AG04449 (cell line): Measurements from ENCODE around the gene RAB3C.

Experiments
- CTCF ChIA-PET: fragments of 350-600 bp; formaldehyde crosslinking; extraction: SDS; loops from one replicate; lab custom pipeline; 2021; ENCODE audit warnings: antibody characterized with exemption; lab: Yijun Ruan, JAX
- POLR2A ChIA-PET: fragments of 400-600, 350-600 bp; formaldehyde crosslinking; extraction: SDS; loops from one replicate; lab custom pipeline; 2020; ENCODE audit warnings: antibody characterized with exemption, inconsistent platforms; lab: Yijun Ruan, JAX
- DNase-seq: peaks from one replicate; pipeline ENCODE4 v3.0.0-alpha.2; 2010; ENCODE audit warnings: low read depth, low spot score
- H3K4me3 ChIP-seq: 2 replicates; pipeline ENCODE4 v1.5.1; 2011; ENCODE audit warnings: low read depth, mild to moderate bottlenecking, control low read depth, low read length
- TF ChIP-seq, protein P1 (sequence below): IDR thresholded peaks from one replicate; pipeline ENCODE4 v1.5.1; 2011; ENCODE audit warnings: mild to moderate bottlenecking, moderate library complexity, low read length, control low read depth, inconsistent platforms; ENCODE audit not compliant: insufficient read depth; ENCODE audit errors: missing control alignments

RAB3C gene

DNA sequence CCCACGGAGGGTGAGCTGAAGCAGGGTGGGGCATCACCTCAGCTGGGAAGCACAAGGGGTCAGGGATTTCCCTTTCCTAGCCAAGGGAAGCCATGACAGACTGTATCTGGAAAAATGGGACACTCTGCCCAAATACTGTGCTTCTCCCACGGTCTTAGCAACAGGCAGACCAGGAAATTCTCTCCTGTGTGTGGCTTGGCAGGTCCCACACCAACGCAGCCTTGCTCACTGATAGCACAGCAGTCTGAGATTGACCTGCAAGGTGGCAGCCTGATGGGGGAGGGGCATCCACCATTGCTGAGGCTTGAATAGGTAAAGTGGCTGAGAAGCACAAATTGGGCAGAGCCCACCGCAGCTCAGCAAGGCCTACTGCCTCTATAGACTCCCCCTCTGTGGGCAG is 23.2 kb downstream of the RAB3C start:
- no peak overlapping the region for H3K4me3 ChIP-seq
- no peak for DNase-seq
- TF ChIP-seq, protein P1, sequence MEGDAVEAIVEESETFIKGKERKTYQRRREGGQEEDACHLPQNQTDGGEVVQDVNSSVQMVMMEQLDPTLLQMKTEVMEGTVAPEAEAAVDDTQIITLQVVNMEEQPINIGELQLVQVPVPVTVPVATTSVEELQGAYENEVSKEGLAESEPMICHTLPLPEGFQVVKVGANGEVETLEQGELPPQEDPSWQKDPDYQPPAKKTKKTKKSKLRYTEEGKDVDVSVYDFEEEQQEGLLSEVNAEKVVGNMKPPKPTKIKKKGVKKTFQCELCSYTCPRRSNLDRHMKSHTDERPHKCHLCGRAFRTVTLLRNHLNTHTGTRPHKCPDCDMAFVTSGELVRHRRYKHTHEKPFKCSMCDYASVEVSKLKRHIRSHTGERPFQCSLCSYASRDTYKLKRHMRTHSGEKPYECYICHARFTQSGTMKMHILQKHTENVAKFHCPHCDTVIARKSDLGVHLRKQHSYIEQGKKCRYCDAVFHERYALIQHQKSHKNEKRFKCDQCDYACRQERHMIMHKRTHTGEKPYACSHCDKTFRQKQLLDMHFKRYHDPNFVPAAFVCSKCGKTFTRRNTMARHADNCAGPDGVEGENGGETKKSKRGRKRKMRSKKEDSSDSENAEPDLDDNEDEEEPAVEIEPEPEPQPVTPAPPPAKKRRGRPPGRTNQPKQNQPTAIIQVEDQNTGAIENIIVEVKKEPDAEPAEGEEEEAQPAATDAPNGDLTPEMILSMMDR = no peak
- ChIA-PET CTCF (no interaction called here), POLR2A (no interaction called here)

DNA sequence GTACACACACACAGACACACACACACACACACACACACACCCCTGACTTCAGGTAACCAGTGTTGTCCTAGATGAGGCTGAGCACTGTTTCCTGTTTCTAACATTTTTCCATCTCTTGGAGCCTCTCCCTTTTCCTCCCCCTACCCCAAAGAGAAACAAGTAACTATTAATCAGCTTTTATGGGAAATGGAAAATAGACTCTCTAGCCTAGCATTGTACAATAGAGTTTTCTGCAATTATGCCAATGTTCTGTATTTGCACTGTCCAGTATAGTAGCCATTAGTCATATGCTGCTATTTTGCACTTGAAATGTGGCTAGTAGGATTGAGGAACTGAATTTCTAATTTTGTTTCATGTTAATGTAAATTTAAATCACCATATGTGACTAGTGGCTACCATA is 33.1 kb downstream of the RAB3C start:
- CTCF ChIA-PET = no interaction called here
- POLR2A ChIA-PET = no interaction called here
- no peak for DNase-seq
- TF ChIP-seq, protein P1 = no peak
- H3K4me3 ChIP-seq = no peak overlapping the region

DNA sequence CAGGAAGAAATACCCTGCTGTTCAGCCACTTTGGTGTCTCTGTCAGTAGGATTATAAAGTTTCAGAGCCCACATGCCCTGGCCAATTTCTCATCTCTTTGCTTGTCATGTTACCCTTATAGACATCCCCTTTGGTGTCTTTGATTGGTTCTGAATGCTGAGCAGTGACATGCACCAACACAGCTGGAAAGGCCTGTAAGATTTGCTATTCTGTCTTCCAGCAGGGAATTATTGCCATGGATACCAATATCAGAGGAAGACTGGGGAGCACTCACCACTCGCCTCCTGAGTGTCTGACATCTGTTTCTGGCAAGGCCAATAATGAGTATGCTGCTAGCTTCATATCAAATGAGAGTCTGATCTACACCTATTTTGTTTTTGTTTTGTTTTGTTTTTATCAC is 34.4 kb downstream of the RAB3C start:
- ChIA-PET CTCF (no interaction called here), POLR2A (no interaction called here)
- DNase-seq = no peak
- no peak overlapping the region for H3K4me3 ChIP-seq
- TF ChIP-seq, protein P1 = no peak

DNA sequence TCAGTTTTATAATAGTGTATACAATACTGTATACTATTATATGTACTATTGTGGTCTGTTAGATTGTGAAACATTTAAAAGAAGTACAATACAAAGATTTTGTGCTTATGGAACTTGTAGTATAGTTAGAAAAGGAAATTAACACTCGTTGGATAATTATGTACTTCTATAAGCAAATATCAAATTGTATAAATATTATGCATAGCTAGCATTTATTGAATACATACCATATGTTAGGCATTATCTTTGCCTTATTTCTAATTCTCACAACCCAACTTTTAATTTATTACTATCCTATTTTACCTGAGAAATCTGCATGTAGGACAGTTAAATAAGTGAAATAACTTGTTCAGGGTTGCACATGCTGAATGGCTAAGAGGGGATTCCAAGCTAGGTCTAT is 37.5 kb downstream of the RAB3C start:
- ChIA-PET CTCF (no interaction called here), POLR2A (no interaction called here)
- TF ChIP-seq, protein P1 = no peak
- H3K4me3 ChIP-seq = no peak overlapping the region
- no peak for DNase-seq

DNA sequence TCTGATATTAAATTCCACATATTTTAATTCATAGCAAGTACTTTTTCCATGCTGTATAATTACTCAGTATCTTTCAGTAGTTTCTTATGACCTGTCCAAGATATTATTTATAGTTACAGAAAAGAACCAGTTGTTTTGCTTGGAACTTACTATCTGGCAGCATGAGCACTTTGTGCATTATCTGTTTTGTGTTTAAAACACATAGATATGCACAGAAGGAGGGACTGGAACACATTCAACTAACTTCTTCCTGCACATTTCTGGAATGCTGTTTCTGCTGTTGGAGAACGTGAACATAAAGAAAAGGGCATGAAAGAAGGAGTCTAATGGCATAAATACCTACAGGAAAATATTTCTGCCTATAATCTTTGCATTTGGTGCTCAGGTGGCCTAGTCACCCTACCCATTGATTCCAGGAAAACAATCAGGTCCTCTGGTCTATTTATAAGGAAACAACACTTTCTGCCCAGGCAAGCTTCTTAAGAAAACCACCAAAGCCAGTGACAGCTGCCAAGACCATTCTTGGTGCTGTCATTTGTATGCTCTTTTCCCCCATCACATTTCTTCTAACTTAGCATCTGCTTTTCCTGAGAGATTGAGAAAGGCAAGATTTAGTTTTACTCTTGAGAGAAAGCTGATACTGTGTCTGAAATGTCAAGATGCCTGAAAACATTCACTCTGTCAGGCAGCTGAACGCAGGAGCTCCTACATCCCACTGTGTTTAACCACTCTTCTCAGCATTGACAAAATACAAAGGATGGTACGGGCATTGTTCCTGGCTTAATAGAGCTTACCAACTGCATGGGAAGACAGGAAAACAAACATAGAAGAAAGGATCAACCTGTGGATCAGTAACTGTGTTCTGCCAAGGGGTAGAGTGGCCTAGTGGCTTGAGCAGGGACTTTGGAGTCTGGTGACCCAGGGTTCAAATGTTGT is 40.3 kb downstream of the RAB3C start:
- ChIA-PET POLR2A (no interaction called here), CTCF (no interaction called here)
- no peak for DNase-seq
- H3K4me3 ChIP-seq = no peak overlapping the region
- TF ChIP-seq, protein P1 = no peak

DNA sequence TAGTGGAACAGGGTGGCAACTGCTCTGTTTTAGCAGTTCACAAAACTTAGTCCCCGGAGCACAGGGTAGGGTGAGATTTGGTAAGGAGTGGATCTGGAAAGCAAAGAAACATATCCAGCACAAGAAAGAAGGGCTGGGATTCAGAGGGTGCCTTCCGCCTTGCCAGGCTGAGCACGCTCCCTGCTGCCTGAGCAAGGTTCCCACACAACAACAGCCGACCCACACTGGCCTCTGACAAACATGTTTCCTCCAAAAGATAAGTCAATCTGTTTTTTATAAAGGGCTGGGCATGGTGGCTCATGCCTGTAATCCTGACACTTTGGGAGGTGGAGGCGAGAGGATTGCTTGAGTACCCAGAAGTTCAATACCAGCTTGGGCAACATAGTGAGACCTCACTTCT is 45.8 kb downstream of the RAB3C start:
- TF ChIP-seq, protein P1 = no peak
- no peak for DNase-seq
- H3K4me3 ChIP-seq = no peak overlapping the region
- CTCF ChIA-PET = no interaction called here
- POLR2A ChIA-PET = no interaction called here
